Mononuclear cell (primary cell): Measurements from ENCODE around the gene KLHDC2. TPM values are rescaled to one million over a fixed set of nuclear protein-coding genes. Genes with fewer than 3 reads are reported as not detected.
"Not testable (repeated sequence)": the region's sequence is repeated elsewhere in the genome, so short reads cannot be mapped to it uniquely, and the experiment has no call there.

Experiments
- H3K27me3 ChIP-seq: 2 replicates; pipeline ENCODE4 v1.6.0; 2011; ENCODE audit warnings: low read length, control low read depth; ENCODE audit not compliant: insufficient read depth
- H3K4me1 ChIP-seq: 2 replicates; pipeline ENCODE4 v1.5.1; 2011; ENCODE audit warnings: mild to moderate bottlenecking, low read length, control low read depth; ENCODE audit not compliant: insufficient read depth
- H3K4me3 ChIP-seq: 2 replicates; pipeline ENCODE4 v1.5.1; 2011; ENCODE audit warnings: mild to moderate bottlenecking, low read length, moderate library complexity
- H3K9me3 ChIP-seq: 2 replicates; pipeline ENCODE4 v1.5.1; 2011; ENCODE audit warnings: low read depth, mild to moderate bottlenecking, control low read depth, low read length
- total RNA-seq: library from RNA; depleted of rRNA; stranded (reverse); fragments of >200 nt; gene quantifications from one replicate; pipeline ENCODE4 v1.2.3, GENCODE V29; 2012

Gene KLHDC2, protein sequence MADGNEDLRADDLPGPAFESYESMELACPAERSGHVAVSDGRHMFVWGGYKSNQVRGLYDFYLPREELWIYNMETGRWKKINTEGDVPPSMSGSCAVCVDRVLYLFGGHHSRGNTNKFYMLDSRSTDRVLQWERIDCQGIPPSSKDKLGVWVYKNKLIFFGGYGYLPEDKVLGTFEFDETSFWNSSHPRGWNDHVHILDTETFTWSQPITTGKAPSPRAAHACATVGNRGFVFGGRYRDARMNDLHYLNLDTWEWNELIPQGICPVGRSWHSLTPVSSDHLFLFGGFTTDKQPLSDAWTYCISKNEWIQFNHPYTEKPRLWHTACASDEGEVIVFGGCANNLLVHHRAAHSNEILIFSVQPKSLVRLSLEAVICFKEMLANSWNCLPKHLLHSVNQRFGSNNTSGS
- 116 TPM for total RNA-seq

DNA sequence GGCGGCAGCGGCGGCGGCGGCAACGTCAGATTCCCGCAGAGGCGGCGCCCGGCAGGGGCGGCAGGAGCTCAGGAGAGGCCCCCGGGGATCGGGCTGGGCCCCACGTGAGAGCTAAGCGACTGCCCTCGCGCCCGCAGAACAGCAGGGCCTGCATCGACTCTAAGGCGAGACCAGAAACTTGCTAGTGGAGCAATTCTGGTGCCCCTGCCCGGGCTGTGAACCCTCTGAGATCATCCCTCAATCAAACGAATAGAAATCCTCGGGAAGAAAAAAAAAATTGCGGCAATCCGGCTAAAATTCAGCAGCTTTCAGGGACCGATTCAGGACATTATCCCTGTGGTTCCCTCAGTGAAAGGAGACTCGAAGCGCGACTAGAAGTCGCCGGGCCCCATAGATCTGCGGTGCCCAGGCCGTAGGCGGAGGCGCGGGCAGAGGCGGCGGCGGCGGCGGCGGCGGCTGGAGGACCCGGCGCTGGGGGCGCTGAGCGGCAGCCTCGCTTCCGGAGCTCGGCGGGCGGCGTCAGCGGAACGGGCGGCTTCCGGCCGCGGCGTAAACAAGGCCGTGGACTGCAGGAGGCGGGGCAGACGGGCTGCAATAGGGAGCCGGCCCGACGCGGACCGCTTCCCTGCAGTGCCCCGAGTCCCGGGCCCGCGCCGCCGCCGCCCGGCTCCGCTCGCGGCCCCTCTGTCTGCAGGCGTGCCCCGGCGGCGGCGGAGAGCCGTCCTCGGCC lies at the start of gene KLHDC2:
Gene KLHDC2, plus strand, starts transcription at position 583 of the 730 bp plus-strand sequence. CDS start 316 bp downstream, outside the sequence.
- peak within 1 kb of the TSS; percentile 99 for H3K4me3 ChIP-seq
- H3K27me3 ChIP-seq: no peaks in the 10 kb centered on the region
- H3K9me3 ChIP-seq: no peaks in the 10 kb centered on the region
- peaks cover 32% of the 10 kb centered on the region for H3K4me1 ChIP-seq

DNA sequence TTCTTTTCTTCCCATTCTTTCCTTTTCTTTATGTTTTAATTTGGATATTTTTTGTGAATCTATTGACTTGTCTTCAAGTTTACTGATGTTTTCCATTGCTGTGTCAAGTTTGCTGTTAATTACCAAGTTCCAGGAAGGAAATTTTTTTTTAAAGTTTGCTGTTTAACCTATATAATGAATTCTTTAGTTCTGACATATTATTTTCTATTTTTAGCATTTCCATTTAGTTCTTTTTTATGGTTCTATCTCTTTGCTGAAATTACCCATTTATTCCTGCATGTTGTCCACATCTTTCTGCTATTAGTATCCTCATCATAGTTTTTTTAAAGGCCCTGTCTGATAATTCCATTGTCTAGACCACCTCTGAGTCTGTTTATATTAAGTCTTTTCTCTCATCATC lies 47.2 kb upstream of the KLHDC2 start:
- Histone ChIP-seq H3K9me3 (no peaks in the 10 kb centered on the region), H3K4me3 (no peak overlapping the region), H3K4me1 (no peaks in the 10 kb centered on the region), H3K27me3 (no peaks in the 10 kb centered on the region)

DNA sequence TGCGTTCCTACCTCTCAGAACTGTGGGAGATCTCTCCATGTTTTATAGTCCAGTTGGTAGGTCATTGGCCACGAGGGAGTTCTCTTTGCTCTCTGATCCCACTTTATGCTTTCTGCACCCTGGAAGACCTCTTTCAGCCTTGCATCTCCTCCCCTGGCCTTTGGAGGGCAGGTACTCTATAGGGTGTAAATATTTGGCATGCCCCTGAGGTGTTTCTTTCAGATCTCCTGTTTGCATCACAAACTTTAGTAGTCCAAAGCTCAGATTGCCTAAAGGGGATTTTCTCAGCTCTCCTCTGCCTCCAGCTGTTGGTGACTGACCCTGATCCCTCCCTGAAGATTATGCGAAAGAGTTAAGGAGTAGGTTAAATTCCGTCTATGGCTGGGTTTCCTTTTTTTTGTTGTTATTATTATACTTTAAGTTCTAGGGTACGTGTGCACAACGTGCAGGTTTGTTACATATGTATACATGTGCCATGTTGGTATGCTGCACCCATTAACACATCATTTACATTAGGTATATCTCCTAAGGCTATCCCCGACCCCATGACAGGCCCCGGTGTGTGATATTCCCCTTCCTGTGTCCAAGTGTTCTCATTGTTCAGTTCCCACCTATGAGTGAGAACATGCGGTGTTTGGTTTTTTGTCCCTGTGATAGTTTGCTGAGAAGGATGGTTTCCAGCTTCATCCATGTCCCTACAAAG lies 46.1 kb upstream of the KLHDC2 start:
- H3K27me3 ChIP-seq, H3K4me1 ChIP-seq, H3K4me3 ChIP-seq, H3K9me3 ChIP-seq: not testable (repeated sequence)

DNA sequence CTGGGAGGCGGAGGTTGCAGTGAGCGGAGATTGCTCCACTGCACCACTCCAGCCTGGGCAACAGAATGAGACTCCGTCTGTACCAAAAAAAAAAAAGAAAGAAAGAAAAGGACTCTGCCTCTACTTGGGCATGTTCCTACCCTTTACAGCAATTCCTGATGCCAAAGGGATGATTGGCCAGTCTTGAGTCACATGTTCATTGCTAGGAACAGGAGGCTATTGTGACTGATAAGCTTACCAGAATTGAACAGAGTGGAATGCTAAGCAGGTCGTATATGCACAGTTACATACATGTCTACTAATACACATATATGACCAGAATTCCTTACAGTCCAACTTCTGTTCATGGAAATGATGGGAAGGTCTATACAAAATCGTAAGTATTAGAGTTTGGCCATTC lies 40.8 kb upstream of the KLHDC2 start:
- Histone ChIP-seq H3K27me3 (no peaks in the 10 kb centered on the region), H3K4me1 (no peaks in the 10 kb centered on the region), H3K9me3 (no peaks in the 10 kb centered on the region), H3K4me3 (no peak overlapping the region)

DNA sequence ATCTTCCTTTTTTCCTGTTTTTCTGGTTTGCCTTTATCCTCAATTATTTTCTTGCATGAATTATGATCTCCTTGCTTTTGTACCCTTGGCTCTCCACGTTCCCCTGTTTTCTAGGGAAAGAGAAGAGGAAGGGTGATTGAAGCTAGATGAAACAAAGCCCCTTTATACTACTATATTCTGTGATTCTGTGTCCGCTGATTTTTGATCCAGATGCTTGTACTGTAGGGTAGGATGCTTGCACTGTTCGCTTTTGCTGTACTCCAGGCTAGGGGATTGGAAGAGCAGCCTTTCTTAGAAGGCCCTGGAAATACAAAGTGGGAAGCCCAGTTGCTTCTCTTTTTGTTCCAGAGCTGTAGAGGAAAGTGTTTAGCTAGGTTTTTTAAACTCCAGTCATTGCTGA lies 35.1 kb upstream of the KLHDC2 start:
- Histone ChIP-seq H3K4me3 (no peak overlapping the region), H3K4me1 (no peaks in the 10 kb centered on the region), H3K27me3 (no peaks in the 10 kb centered on the region), H3K9me3 (no peaks in the 10 kb centered on the region)

DNA sequence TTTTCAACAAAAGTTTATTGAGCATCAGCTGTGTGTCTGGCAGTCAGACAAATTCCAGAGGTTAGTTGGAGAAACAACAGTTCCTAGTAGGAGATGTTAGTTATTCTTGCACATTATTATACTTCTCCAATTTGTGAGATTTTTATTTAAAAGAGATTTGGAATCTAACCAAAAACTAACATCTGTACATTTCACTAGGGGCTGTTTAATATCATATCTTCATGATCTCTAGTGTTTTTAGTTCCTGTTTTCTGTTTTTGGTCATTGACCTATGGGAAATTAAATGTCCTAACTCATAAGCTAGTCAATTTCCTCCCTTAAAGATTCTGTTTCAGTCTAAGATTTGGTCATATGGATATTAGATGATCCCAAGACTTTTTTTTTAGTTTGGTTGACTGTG lies 34.1 kb upstream of the KLHDC2 start:
- Histone ChIP-seq H3K27me3 (no peaks in the 10 kb centered on the region), H3K4me3 (no peak overlapping the region), H3K9me3 (no peaks in the 10 kb centered on the region), H3K4me1 (no peaks in the 10 kb centered on the region)

DNA sequence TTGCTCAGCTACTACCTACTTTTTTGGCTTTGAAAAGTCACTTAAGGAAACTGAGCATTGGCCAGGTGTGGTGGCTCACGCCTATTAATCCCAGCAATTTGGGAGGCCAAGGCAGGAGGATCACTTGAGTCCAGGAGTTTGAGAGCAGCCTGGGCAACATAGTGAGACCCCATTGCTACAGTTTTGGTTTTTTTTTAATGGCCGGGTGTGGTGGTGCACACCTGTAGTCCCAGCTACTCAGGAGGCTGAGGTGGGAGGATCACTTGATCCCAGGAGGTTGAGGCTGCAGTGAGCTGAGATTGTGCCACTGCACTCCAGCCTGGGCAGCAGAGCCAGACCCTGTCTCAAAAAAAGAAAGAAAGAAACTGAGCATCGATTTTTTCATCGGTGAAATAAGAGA lies 32.3 kb upstream of the KLHDC2 start:
- not testable (repeated sequence) for H3K27me3 ChIP-seq, H3K4me1 ChIP-seq

DNA sequence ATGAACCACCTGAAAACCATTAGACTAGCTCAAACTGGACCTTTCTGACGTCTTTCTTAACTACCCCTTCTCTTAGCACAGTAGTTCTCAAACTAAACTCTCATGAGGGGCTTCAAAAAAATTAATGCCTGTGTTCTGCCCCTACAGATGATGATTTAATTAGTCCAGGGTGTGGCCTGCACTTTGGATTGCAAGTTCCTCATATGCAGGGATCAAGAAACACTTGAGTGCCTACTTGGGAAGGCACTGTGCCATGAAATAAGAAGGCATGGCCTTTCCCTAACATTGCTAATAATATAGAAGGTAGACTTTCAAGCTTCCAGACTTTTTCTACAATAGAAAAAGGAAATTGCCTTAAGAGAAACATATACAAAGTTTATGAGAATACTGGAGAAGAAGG lies 22.8 kb upstream of the KLHDC2 start:
- H3K4me1 ChIP-seq: no peaks in the 10 kb centered on the region
- no peaks in the 10 kb centered on the region for H3K27me3 ChIP-seq
- no peaks in the 10 kb centered on the region for H3K9me3 ChIP-seq
- H3K4me3 ChIP-seq: no peak overlapping the region

More for the DNA sequence above, 32.3 kb upstream of the KLHDC2 start:
- not testable (repeated sequence) for H3K9me3 ChIP-seq, H3K4me3 ChIP-seq

DNA sequence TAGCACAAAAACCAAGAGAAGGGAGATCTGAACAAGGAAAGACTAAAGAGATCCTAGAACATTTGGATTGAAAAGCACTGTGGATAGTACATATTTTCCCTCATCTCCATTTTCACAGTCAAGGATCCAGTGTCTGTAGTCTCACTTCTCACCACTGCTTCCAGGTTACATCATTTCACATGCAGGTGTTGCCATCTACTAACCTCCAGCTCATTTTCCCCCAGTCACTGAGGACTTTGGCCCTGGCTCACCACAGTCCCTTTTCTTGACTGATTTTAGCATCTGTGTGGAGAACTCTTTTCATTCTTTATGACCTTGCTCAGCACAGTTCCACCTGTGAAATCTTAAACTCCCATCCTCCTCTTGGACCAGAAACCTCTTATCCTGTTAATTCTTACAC lies 21.5 kb upstream of the KLHDC2 start:
- H3K27me3 ChIP-seq, H3K9me3 ChIP-seq, H3K4me3 ChIP-seq, H3K4me1 ChIP-seq: not testable (repeated sequence)

DNA sequence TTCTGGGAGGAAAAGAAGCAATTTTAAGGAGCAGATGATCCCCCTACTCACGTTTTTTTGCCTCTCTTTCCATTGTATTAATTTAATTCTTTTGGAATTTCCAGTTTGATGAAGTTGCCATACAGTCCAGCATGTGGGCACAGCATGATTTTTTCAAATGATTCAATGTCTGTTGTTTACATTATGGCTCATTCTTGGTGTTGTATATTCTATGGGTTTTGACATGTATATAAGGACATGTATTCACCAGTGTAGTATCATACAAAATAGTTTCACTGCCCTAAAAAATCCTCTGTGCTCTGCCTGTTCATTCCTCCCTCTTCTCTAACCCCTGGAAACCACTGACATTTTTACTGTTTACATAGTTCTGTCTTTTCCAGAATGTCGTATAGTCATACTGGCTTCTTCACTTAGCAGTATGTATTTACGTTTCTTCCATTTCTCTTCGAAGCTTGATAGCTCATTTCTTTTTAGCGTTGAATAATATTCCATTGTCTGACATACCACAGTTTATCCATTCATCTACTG lies 13.3 kb upstream of the KLHDC2 start:
- Histone ChIP-seq H3K4me3 (no peak overlapping the region), H3K27me3 (no peaks in the 10 kb centered on the region), H3K9me3 (no peaks in the 10 kb centered on the region), H3K4me1 (no peaks in the 10 kb centered on the region)

DNA sequence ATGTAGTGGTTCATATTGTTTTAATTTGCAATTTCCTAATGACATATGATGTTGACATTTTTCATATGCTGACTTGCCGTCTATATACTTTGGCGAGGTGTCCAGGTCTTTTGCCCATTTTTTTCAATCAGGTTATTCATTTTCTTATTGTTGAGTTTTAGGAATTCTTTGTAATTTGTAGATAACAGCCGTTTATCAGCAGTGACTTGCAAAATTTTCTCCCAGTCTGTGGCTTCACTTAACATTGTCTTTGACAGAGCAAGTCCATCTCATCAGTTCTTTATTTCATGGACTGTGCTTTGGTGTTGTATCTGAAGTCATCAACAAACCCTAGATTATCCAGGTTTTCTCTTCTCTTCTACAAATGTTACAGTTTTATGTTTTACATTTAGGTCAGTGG lies 12.6 kb upstream of the KLHDC2 start:
- no peaks in the 10 kb centered on the region for H3K4me1 ChIP-seq
- H3K27me3 ChIP-seq: no peaks in the 10 kb centered on the region
- no peaks in the 10 kb centered on the region for H3K9me3 ChIP-seq
- no peak overlapping the region for H3K4me3 ChIP-seq

DNA sequence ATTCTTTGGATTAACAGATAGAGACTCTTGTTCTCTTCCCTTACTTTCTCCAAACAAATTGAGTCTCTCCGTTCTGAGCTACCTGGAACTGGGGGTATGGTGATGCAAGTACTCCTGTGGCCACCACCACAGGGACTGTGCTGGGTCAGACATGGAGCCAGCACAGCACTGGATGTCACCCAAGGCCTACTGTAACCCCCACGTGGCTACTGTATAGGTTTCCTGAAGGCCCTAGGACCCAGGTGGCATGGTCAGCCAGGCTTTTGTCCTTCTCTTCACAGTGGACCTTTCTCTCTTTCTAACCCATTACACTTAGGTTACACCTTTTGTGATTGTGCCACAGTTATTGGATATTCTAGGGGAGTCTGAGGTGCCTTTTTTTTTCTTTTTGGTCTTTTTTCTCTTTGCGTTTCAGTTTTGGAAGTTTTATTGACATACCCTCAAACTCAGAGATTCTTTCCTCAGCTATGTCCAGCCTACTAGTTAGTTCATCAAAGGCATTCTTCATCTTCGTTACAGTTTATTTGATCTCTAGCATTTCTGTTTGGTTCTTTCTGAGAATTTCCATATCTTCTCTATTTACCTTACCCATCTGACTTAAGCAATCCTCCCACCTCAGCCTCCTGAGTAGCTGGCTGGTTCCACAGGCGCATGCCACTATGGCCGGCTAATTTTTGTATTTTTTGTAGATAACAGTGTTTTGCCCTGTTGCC lies 6.0 kb upstream of the KLHDC2 start:
- no peak overlapping the region for H3K4me3 ChIP-seq
- H3K9me3 ChIP-seq: no peaks in the 10 kb centered on the region
- peaks cover 5% of the 10 kb centered on the region for H3K4me1 ChIP-seq
- no peaks in the 10 kb centered on the region for H3K27me3 ChIP-seq

DNA sequence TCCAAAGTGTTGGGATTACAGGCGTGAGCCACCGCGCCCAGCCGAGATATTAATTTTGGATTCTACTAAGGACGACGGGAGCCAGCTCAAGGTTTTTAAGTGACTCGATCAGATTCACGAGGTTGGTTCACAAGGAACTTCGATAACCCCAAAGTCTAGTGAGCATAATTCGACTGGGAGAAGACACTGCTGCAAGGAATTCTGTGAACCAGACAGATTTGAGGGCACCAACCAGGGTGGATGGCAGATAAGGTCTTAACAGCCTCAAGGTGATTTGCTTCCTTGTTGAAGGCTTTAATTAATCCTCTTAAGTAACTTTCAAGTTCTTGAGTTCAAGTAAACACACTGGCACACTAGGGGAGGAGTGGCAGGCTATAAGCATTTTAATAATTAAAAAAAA lies 1.1 kb upstream of the KLHDC2 start:
- Histone ChIP-seq H3K27me3 (no peaks in the 10 kb centered on the region), H3K9me3 (no peaks in the 10 kb centered on the region), H3K4me1 (peaks cover 32% of the 10 kb centered on the region), H3K4me3 (peak overlapping the region; percentile 99)

DNA sequence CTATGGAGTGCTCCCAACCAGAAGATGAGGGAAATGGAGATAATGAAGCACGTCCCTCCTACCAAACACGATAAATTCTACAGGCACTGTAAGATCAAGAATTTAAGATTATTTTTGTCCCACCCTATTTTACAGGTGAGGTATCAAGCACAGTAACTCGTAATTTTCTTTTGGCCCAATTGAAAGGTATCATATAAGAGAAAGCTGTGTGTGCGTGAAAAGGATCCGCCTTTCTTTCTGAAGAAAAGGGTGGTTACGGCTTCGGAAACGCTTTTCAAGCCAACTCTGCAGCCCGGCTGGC lies 733 bp upstream of the KLHDC2 start:
- Histone ChIP-seq H3K4me3 (peak overlapping the region; percentile 99), H3K4me1 (peaks cover 32% of the 10 kb centered on the region), H3K9me3 (no peaks in the 10 kb centered on the region), H3K27me3 (no peaks in the 10 kb centered on the region)
